ENCODE measurements around the gene GPRIN2.
A peak's percentile ranks its signal among the peaks of the same experiment; 100 is the strongest.
"Not testable (repeated sequence)": the region's sequence is repeated elsewhere in the genome, so short reads cannot be mapped to it uniquely, and the experiment has no call there.

- peak; percentile 57 for TF ChIP-seq CTCF (conservative IDR thresholded peaks at IDR 0.05; ENCODE audit: low read depth, low read length)
- not testable (repeated sequence) for TF ChIP-seq EZH2 (IDR thresholded peaks at IDR 0.05; ENCODE audit: borderline replicate concordance, low read depth, low read length, poor library complexity, severe bottlenecking)
These were observed 9.3 kb upstream of the GPRIN2 start for GRCh38 chr10:46565591-46566332.
